GM18507 (cell line): ENCODE results near the gene TMEM47.

Source experiments
- DNase-seq: peaks from one replicate; pipeline ENCODE4 v3.0.0; 2011; ENCODE audit warnings: low read depth; ENCODE audit not compliant: insufficient read length; ENCODE audit errors: extremely low spot score
- FAIRE-seq: peaks from 2 replicates; lab custom pipeline; 2011; peaks lifted over from hg19 to GRCh38; lab: Jason Lieb, UNC

TMEM47 gene

GRCh38 chrX:34586936-34587335 lies 70.1 kb downstream of the TMEM47 start:
- no peak for FAIRE-seq
- DNase-seq, result no peak

DNA sequence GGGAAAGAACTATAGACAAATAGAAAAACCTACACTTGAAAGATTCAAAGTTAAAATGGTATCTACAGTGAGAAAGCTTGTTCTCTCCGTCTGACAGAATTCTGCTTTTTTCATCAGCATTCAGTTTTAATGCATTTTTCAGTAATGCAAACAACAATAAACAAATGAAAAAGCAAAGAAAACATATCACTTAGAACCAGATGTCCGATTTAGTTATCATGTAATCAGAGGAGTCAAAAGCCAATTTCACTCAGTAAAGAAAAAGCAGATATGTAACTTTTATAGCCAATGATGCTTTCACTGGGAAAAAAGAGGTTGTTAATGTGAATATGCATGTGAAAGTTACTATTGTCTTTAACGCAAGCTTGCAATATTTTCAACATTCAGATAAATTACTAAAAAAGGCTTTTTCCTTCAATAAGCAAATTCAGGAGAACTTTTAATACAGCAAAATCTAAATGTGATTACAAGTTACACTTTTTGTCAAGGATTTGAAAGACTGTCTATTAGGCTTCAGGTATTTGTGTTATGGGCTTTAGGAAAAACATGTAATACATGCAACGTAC lies 70.7 kb downstream of the TMEM47 start:
- DNase-seq, result no peak
- no peak for FAIRE-seq

DNA sequence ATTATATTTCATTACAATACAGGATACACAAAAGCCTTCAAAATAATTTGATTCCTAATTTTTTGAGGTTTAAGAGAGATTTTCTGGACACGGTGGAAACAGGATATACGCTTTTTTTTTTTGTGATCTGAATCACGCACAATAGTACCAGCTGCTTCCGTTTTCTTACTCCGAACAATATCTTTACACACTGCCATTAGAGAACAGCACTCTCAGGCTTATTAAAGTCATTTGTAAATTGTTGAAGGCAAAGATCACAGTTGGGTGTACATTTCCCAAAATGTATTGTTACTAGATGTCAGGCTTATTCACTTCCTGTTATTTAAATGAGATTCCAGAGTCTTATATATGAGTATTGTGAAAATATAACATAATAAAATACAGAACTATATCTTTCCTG lies 71.5 kb downstream of the TMEM47 start:
- FAIRE-seq (no peak), DNase-seq (no peak)

DNA sequence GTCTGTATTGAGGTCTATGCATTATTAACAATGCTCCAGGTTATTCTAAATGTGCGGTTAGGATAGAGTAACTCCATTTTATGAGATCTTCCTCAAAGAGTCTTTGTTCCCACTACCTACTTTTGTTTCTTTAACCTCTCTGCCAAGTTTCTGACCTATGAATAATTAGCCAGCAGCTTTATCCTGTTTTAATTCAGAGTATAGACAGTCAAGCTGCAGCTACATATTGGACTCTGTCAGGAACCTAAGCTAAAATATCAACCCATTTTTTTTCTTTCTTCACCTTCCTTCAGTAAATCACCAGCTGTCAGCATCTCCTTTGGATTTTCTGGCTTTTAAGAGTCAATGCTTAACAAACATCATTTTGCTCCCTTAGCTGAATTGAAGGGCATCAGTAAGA lies 72.3 kb downstream of the TMEM47 start:
- FAIRE-seq, result no peak

DNA sequence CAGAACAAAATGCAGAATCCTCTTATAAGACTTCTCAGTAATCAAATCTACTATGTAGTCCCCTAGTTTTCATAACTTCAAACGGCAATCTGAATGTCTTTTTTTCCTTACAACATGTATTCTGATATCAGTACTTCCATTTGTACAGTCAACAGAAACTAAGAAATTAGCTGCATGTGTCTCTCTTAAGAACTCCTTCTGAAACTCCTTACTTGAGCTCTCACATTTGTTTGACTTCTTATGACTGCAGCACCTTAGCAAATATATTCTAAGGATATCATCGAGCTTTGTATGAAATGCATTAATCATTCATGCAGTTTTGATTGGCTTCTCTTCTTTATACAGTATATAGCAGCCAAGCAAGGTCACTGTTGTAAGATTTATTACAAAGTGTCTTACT lies 77.0 kb downstream of the TMEM47 start:
- FAIRE-seq (no peak), DNase-seq (no peak)

More for the DNA sequence above, 72.3 kb downstream of the TMEM47 start:
- DNase-seq, result no peak

- FAIRE-seq, result no peak
- no peak for DNase-seq
Measured at GRCh38 chrX:34578237-34578636, 78.8 kb downstream of the TMEM47 start.
